Inferior parietal cortex (tissue), 1 donor: ENCODE data around the gene GBP6.
A peak's percentile ranks its signal among the peaks of the same experiment; 100 is the strongest.
"Not testable (repeated sequence)": the region's sequence is repeated elsewhere in the genome, so short reads cannot be mapped to it uniquely, and the experiment has no call there.

Source experiments
- DNase-seq: peaks from one replicate; pipeline ENCODE4 v3.0.0-alpha.2; 2016; ENCODE audit errors: extremely low spot score

Gene GBP6, protein sequence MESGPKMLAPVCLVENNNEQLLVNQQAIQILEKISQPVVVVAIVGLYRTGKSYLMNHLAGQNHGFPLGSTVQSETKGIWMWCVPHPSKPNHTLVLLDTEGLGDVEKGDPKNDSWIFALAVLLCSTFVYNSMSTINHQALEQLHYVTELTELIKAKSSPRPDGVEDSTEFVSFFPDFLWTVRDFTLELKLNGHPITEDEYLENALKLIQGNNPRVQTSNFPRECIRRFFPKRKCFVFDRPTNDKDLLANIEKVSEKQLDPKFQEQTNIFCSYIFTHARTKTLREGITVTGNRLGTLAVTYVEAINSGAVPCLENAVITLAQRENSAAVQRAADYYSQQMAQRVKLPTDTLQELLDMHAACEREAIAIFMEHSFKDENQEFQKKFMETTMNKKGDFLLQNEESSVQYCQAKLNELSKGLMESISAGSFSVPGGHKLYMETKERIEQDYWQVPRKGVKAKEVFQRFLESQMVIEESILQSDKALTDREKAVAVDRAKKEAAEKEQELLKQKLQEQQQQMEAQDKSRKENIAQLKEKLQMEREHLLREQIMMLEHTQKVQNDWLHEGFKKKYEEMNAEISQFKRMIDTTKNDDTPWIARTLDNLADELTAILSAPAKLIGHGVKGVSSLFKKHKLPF

GRCh38 chr1:89363638-89364536 is at the start of gene GBP6:
GBP6 (plus strand) TSS chr1:89364059; CDS start chr1:89368552, 4,493 bp downstream.
- DNase-seq, result no peak

DNA sequence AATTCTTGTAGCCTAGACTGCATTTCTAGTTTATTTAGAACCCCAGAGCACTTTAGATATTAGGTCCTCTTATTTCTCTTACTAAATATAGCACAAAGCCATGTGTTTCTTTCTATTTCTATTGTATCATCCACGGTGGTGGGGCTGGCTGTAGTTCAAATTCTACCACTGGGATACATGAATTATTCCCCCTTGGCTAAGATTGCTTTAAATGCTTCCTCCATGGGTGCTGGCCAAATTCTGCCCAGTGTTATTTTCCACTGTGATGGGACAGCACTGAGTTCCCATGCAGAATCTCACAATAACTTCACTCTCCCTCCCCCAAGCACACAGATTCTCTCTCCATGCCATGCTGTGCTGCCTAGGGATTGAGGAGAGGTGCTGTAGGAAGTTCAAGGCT is 41.5 kb upstream of the GBP6 start:
- no peak for DNase-seq

GRCh38 chr1:89331890-89332289 is 32.0 kb upstream of the GBP6 start:
- no peak for DNase-seq

GRCh38 chr1:89332461-89332860 is 31.4 kb upstream of the GBP6 start:
- no peak for DNase-seq

DNA sequence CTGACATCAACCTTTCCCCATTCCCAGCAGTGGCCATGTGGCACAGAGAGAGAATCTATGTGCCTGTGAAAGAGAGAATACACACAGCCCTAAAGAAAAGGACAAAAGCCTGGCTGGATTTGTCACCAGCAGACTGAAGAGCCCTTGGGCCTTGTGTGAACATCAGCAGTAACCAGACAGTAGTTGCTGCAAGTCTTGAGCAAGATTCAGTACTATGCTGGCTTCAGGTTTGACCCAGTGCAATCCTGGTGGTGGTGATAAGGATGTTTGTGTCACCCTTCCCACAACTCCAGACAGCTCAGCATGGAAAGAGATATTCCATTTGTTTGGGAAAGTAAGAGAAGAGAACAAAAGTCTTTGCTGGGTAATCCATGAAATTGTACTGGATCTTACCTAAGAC is 28.4 kb upstream of the GBP6 start:
- no peak for DNase-seq

- no peak for DNase-seq
Measured at GRCh38 chr1:89337903-89338302, 26.0 kb upstream of the GBP6 start.

DNA sequence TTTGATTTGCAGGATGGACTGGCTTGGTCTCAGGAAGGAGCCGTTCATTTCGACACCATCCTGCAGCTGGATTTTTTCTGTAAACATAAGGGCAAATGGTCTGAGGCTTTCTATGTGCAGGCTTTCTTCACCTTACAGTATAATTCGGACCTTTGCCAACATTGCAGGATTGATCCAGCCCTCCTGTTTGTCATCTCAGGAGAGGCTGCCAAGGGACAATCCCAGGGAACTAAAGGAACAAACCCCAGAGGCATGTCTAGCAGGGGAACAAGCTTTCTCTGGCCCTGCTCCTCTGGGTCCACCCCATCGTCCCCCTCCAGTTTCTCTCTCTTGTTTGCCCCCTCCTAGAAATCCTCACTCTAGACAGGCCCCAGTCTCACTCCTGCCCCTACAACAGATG is 24.8 kb upstream of the GBP6 start:
- DNase-seq, result no peak

- DNase-seq, result not testable (repeated sequence)
Measured at GRCh38 chr1:89345479-89345878, 18.4 kb upstream of the GBP6 start.

- DNase-seq, result no peak
Measured at GRCh38 chr1:89347296-89347695, 16.6 kb upstream of the GBP6 start.

DNA sequence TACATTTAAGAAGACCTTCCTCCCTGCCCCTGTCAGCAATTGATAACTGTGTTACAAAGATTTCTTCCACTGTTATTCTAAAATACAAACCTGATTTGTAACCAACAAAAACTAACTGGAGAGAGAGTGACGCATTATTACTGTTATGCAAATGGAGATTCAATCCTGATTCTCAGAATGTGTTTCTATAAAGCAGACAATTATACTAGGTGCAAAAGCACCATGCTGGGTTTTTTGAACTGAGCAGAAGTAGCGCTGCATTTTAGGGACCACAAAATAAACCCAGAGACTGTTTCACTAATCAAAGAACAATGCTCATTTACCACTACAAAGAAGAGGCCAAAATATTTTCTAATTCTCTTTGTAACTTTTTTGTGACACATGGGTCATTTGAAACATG is 13.6 kb upstream of the GBP6 start:
- DNase-seq, result no peak

- no peak for DNase-seq
Measured at GRCh38 chr1:89351597-89352311, 12.1 kb upstream of the GBP6 start.

GRCh38 chr1:89352421-89352820 is 11.4 kb upstream of the GBP6 start:
- DNase-seq, result no peak

DNA sequence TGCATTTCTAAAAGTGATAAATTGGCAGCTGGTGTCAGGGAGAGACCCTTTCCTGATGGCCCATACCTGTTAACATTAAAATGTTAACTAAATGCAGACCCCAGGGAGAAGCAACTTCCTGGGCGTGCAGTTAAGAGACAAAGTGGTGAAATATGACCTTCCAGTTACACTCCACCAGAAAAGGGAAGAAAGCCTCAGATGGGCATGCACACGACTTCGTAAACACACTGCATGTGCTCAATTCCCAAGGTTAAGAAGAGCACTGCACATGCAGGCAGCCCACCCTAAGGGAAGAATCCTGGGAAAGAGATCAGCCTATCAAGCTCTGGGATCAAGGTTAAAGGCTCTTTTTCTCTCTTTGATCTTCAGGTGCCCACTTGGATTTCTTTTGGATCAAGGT is 9.7 kb upstream of the GBP6 start:
- no peak for DNase-seq

GRCh38 chr1:89355056-89355455 is 8.8 kb upstream of the GBP6 start:
- DNase-seq, result no peak

- no peak for DNase-seq
Measured at GRCh38 chr1:89356658-89357400, 7.0 kb upstream of the GBP6 start.

DNA sequence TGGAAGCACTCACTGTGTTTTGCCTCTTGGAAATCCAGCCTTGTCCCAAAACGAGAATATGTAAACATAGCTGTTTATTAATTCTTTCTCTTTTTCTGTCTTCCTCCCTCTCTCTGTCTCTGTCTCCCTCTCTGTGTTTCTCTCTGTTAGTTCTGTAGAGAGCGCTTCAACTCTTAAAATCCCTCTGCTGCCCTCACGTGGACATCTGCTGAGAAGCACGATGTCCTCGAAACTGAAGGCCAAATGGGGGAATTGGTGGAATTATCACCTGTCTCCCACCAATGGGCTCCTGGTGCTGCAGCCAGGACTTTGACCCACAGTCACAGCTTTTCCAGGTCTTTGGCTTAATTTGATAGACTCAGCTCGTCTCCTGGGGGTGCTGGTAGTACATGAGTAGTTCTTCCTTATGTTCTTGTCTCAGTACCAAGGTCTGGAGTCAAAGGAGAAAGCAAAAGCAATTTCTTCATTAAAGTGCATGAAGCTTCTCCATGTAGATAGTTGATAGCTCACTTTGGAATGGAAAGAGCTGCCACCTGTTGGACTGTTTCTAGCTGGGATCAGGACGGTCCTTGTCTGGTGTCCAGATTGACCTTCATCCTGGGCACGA is 5.5 kb upstream of the GBP6 start:
- peak; percentile 85 for DNase-seq

DNA sequence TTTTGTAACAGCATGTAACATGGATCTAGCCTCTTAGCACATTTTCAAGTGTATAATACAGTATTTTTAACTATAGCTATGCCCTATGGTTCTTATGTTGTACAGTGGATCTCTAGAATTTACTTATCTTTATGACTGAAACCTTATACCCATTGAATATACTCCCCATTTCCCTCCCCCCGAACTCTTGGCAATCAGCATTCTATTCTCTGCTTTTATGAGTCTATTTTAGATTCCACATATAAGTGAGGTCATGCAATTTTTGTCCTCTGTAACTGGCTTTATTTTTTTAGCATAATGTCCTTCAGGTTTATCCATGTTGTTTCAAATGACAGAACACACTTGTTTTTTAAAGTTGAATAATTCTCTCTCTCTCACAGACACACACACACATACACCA is 3.1 kb upstream of the GBP6 start:
- no peak for DNase-seq

DNA sequence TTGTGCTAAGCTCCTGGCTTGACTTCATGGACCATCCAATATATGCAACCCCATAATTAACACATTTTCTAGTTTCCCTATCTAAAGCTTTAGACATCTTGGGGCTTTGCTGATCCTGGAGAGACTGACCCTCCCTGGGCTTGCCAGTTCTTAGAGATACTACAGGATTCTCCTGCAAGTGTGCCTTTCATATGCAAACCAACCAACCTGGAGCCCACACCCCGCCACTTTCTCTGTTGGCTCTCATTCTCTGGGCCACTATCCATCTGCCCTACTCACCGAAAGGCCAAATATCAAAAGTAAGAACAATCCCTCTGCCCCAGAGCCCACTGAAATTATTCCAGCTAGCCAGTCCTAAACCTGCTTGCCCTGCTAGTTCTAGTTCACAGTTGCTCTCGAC is 2.2 kb upstream of the GBP6 start:
- DNase-seq, result no peak

DNA sequence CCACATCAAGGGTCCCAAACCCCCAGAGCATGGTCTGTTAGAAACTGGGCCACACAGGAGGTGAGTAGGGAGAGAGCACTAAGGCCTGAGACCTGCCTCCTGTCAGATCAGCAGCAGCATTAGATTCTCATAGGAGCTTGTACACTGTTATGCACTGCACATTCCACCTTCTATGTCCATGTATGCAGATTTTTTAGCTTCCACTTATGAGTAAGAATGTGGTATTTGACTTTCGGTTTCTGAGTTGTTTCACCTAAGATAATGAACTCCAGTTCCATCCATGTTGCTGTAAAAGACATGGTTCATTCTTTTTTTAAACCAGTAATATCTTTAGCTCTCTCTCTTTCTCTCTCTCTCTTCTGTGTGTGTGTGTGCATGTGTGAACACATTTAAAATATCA is 663 bp upstream of the GBP6 start:
- no peak for DNase-seq

GRCh38 chr1:89364954-89365550 is 1.2 kb downstream of the GBP6 start:
- no peak for DNase-seq
